NCI-H774 (cell line): Measurements from ENCODE around the gene PDIK1L.

Experiments used
- DNase-seq: peaks from one replicate; lab custom pipeline; 2025; lab: John Stamatoyannopoulos, UW

Gene PDIK1L

GRCh38 chr1:26122988-26123973, 11.7 kb downstream of the PDIK1L start:
- DNase-seq, result no peak

- no peak for DNase-seq
These were observed 13.1 kb downstream of the PDIK1L start for GRCh38 chr1:26124418-26125331.

- DNase-seq, result no peak
These were observed 13.8 kb downstream of the PDIK1L start for GRCh38 chr1:26125382-26125781.

- DNase-seq, result no peak
These were observed 14.3 kb downstream of the PDIK1L start for GRCh38 chr1:26125946-26126320.

GRCh38 chr1:26126321-26127084, 14.9 kb downstream of the PDIK1L start:
- DNase-seq, result peak; percentile 1

- DNase-seq, result no peak
These were observed 15.9 kb downstream of the PDIK1L start for GRCh38 chr1:26127235-26128163.

- no peak for DNase-seq
These were observed 18.2 kb downstream of the PDIK1L start for GRCh38 chr1:26129778-26130177.

GRCh38 chr1:26130695-26131094, 19.1 kb downstream of the PDIK1L start:
- no peak for DNase-seq

- peak; percentile 2 for DNase-seq
These were observed 20.7 kb downstream of the PDIK1L start for GRCh38 chr1:26132128-26132833.

- DNase-seq, result no peak
These were observed 21.2 kb downstream of the PDIK1L start for GRCh38 chr1:26132834-26133167.

GRCh38 chr1:26134466-26134865, 22.8 kb downstream of the PDIK1L start:
- DNase-seq, result no peak

GRCh38 chr1:26138974-26139558, 27.4 kb downstream of the PDIK1L start:
- no peak for DNase-seq

- DNase-seq, result no peak
These were observed 30.5 kb downstream of the PDIK1L start for GRCh38 chr1:26142159-26142558.

GRCh38 chr1:26145041-26145959, 33.7 kb downstream of the PDIK1L start:
- peak; percentile 47 for DNase-seq

GRCh38 chr1:26145960-26146294, 34.3 kb downstream of the PDIK1L start:
- DNase-seq, result no peak

- DNase-seq, result no peak
These were observed 37.3 kb downstream of the PDIK1L start for GRCh38 chr1:26148887-26149286.

GRCh38 chr1:26153966-26154532, 42.4 kb downstream of the PDIK1L start:
- no peak for DNase-seq

GRCh38 chr1:26154750-26155149, 43.1 kb downstream of the PDIK1L start:
- DNase-seq, result no peak
